Nephron progenitor cell (in vitro differentiated cells): ENCODE measurements around the gene PDPK1.

ENCODE experiments used
- DNase-seq: peaks from one replicate; pipeline ENCODE4 v3.0.0; 2021
- H3K27ac Mint-ChIP-seq: 2 replicates; pipeline ENCODE4 v1.8.0; 2021; ENCODE audit warnings: mild to moderate bottlenecking, moderate library complexity, mixed read lengths
- H3K27me3 Mint-ChIP-seq: 2 replicates; pipeline ENCODE4 v1.8.0; 2021; ENCODE audit warnings: mild to moderate bottlenecking, low read depth, mixed read lengths; ENCODE audit not compliant: poor library complexity
- H3K36me3 Mint-ChIP-seq: 2 replicates; pipeline ENCODE4 v1.8.0; 2021; ENCODE audit warnings: low read depth, mixed read lengths
- H3K4me1 Mint-ChIP-seq: 2 replicates; pipeline ENCODE4 v1.8.0; 2021; ENCODE audit warnings: mixed read lengths
- H3K4me3 Mint-ChIP-seq: 2 replicates; pipeline ENCODE4 v1.8.0; 2021; ENCODE audit warnings: mild to moderate bottlenecking, moderate library complexity, mixed read lengths
- H3K9me3 Mint-ChIP-seq: 2 replicates; pipeline ENCODE4 v1.8.0; 2021; ENCODE audit warnings: mild to moderate bottlenecking, moderate library complexity, mixed read lengths
- CTCF ChIP-seq: fragments of 200-600 bp; sonication (generic); IDR thresholded peaks from 2 replicates; pipeline ENCODE4 v1.5.0; 2021; ENCODE audit warnings: antibody characterized with exemption

The PDPK1 gene

DNA sequence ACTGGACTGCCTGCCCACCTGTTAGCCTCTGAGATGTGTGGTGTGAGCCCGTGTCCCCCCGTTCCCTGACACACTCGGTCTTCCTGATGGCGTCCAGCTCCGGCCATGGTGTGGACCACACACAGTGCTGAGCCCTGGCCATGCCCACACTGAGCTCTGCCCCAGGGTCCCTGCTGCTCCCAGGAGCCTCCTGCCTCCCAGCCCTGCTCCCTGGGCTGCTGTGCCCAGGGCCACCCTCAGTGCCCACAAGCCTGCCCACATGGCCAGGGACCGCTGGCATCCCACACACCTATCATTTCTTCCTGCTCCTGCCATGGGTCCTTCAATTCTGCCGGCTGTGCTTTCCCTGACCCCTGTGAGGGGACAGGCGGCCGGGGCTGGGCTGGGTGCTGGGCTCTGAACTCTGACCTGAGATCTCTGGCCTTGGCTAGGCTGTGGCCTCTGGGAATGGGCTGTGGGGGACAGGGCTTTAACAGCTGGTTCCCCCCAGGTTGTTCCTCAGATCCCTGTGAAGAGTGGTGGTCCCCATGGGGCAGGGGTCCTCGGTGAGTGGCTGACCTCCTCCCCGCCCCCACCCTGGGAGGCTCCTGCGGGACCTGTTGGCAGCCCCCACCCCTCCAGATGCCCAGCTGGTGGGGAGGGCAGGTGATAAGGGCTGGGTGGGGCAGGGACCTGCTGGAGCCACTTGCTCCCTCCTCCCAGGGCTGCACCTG is 10.6 kb upstream of the PDPK1 start:
- H3K36me3 Mint-ChIP-seq, result peaks cover 14% of the 10 kb centered on the region
- no peak for TF ChIP-seq CTCF
- H3K27ac Mint-ChIP-seq, result no peak overlapping the region
- H3K4me1 Mint-ChIP-seq, result no peaks in the 10 kb centered on the region
- no peaks in the 10 kb centered on the region for H3K9me3 Mint-ChIP-seq
- no peak for DNase-seq
- no peak overlapping the region for H3K4me3 Mint-ChIP-seq
- peaks cover 7% of the 10 kb centered on the region for H3K27me3 Mint-ChIP-seq

GRCh38 chr16:2527784-2528100 is 10.1 kb upstream of the PDPK1 start:
- Mint-ChIP-seq H3K27ac (no peak overlapping the region), H3K9me3 (no peaks in the 10 kb centered on the region), H3K4me3 (no peak overlapping the region), H3K27me3 (peaks cover 7% of the 10 kb centered on the region), H3K36me3 (peaks cover 14% of the 10 kb centered on the region), H3K4me1 (peaks cover 5% of the 10 kb centered on the region)
- no peak for TF ChIP-seq CTCF
- no peak for DNase-seq

GRCh38 chr16:2528161-2529060 is 9.4 kb upstream of the PDPK1 start:
- no peak for DNase-seq
- Mint-ChIP-seq H3K27me3 (peaks cover 7% of the 10 kb centered on the region), H3K36me3 (peaks cover 14% of the 10 kb centered on the region), H3K4me3 (no peak overlapping the region), H3K4me1 (peaks cover 8% of the 10 kb centered on the region), H3K27ac (no peak overlapping the region), H3K9me3 (no peaks in the 10 kb centered on the region)
- no peak for TF ChIP-seq CTCF

DNA sequence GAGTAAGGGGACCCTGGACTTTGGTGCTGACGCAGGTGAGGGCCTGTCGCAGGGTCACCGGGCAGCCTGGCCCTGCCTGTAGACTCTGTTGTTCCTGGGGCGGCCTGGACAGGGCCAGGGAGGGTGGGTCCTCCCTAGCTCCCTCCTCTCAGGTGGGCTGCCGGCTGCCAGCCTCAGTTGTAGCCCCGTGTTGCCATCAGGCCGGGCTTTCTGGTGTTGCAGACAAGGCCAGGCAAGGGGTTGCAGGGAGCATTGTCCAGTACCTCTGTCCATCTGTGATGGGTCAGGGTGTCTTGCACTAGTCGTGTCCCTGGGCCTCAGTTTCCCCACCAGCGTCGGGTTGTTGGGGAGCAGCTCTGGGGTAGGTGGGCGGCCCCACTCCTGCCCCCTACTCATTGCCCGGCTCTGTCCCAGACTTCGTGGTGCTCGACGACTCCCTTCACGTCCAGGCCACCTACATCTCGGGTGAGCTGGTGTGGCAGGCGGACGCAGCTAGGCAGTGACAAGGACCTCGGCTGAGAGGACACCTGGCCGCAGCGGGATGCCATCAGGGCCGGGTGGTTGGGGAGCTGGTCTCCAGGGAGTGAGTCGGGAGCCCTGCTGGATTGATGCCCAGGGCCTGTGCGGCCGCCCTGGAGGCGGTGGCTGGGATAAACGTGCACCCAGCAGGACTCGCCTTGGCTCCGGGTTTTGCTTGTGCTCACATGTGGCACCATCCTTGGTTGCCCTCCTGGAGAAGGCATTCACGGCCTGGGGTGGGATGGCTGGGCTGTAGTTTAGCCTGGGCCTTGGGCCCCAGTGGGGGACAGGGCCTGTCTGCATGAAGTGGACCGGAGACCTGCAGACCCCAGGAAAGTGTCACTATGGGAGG is 8.5 kb upstream of the PDPK1 start:
- no peaks in the 10 kb centered on the region for H3K9me3 Mint-ChIP-seq
- no peak overlapping the region for H3K27ac Mint-ChIP-seq
- H3K4me3 Mint-ChIP-seq, result no peak overlapping the region
- H3K27me3 Mint-ChIP-seq, result peaks cover 9% of the 10 kb centered on the region
- H3K36me3 Mint-ChIP-seq, result peaks cover 7% of the 10 kb centered on the region
- TF ChIP-seq CTCF, result no peak
- peaks cover 8% of the 10 kb centered on the region for H3K4me1 Mint-ChIP-seq
- DNase-seq, result no peak

DNA sequence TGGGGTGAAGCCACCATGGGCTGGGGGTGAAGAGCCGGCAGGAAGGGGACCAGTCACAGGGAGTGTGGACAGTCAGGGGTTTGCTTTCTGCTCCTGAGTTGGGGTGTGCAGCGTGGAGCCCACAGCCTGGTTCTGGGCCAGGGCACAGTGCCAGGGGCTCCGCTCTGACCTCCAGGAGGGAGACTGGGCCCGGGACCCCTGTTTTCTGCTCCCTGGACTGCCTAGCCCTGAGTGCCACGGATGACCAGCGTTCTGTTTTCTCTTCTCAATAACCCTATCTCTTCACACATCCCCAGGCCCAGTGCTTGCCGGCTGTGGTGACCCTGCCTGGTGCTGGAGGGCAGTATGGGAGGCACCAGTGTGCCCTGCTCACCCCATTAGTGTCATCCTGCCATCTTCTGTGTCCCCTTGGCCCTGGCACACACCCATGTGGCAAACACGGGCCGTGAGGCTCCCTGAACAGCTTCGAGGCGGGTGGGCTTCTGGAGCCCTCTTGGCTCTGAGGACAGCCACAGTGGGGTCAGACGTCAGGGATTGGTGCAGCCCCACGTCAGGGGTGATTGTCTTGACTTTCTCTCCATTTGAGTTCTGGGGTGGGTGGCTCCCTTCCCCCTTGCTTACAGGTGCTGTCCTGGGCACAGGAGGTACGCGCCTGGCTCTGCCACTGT is 7.7 kb upstream of the PDPK1 start:
- DNase-seq, result no peak
- no peak overlapping the region for H3K4me3 Mint-ChIP-seq
- H3K9me3 Mint-ChIP-seq, result no peaks in the 10 kb centered on the region
- H3K4me1 Mint-ChIP-seq, result peaks cover 8% of the 10 kb centered on the region
- no peak overlapping the region for H3K27ac Mint-ChIP-seq
- TF ChIP-seq CTCF, result no peak
- peaks cover 8% of the 10 kb centered on the region for H3K27me3 Mint-ChIP-seq
- no peaks in the 10 kb centered on the region for H3K36me3 Mint-ChIP-seq
